K562 (cell line): ENCODE results near the gene RGL2. TPM values are rescaled to one million over a fixed set of nuclear protein-coding genes. Genes with fewer than 3 reads are reported as not detected.
A peak's percentile ranks its signal among the peaks of the same experiment; 100 is the strongest.

ENCODE experiments used
- ATAC-seq: fragments of 200-7000 bp; cut with Tn5 transposase; 3 replicates; pipeline ENCODE4 v1.9.1; 2020; ENCODE audit warnings: moderate library complexity
- BruUV-seq: library from RNA; stranded (reverse); fragments of 400-500 nt; replicated peaks from 2 replicates; lab custom pipeline; 2021; lab: Mats Ljungman, UMichigan
- CTCF ChIA-PET: fragments of 300-600 bp; formaldehyde crosslinking; extraction: SDS; loops from one replicate; lab custom pipeline; 2021; ENCODE audit warnings: low intra/inter-chr PET ratio; lab: Yijun Ruan, JAX
- POLR2A ChIA-PET: fragments of 300-600, 350-650 bp; sonication (Branson Sonifier 250); formaldehyde crosslinking; extraction: SDS; loops from one replicate; lab custom pipeline; 2021; ENCODE audit warnings: antibody characterized with exemption, inconsistent platforms; lab: Yijun Ruan, JAX
- DNase-seq, 4 experiments: peaks; one replicate each; pipeline versions ENCODE4 v3.0.0 to v3.0.0-alpha.2; 2011 to 2018; ENCODE audit warnings: low spot score in 3 of 4, mixed read lengths in 3 of 4; ENCODE audit errors: extremely low read depth in 1 of 4
- FAIRE-seq: peaks from 2 replicates; lab custom pipeline; 2011; peaks lifted over from hg19 to GRCh38; lab: Jason Lieb, UNC
- H2AFZ ChIP-seq: 2 replicates; pipeline ENCODE4 v1.6.0; 2011; ENCODE audit warnings: low read depth, low read length, control low read depth, inconsistent platforms
- H3K27ac ChIP-seq: fragments of 200-600 bp; 3 replicates; pipeline ENCODE4 v1.8.0; 2011; ENCODE audit warnings: low read depth, mild to moderate bottlenecking, control low read depth, inconsistent platforms, low read length, moderate library complexity, mixed read lengths; ENCODE audit errors: extremely low read depth
- H3K27me3 ChIP-seq, 2 experiments: fragments of 300-600 bp in 1 of 2; 2 replicates in 1 of 2; 3 replicates in 1 of 2; pipeline versions ENCODE4 v1.6.0 to v1.8.0; 2011; ENCODE audit warnings: inconsistent platforms in 2 of 2, low read length in 2 of 2, mild to moderate bottlenecking in 1 of 2, mixed read lengths in 1 of 2, moderate library complexity in 1 of 2; ENCODE audit not compliant: control insufficient read depth in 2 of 2, insufficient read depth in 2 of 2
- H3K36me3 ChIP-seq: fragments of 300-600 bp; 3 replicates; pipeline ENCODE4 v1.8.0; 2011; ENCODE audit warnings: mild to moderate bottlenecking, low read length, inconsistent platforms; ENCODE audit not compliant: control insufficient read depth, insufficient read depth
- H3K4me1 ChIP-seq, 2 experiments: fragments of 200-600 bp in 1 of 2; replicated peaks in 1 of 2; 2 replicates in 1 of 2; 3 replicates in 1 of 2; pipeline versions ENCODE4 v1.5.1 to v1.8.0; 2011; ENCODE audit warnings: inconsistent platforms in 2 of 2, low read length in 2 of 2, mild to moderate bottlenecking in 1 of 2, mixed read lengths in 1 of 2, moderate library complexity in 1 of 2; ENCODE audit not compliant: control insufficient read depth in 2 of 2, insufficient read depth in 2 of 2
- H3K4me2 ChIP-seq: 2 replicates; pipeline ENCODE4 v1.6.1; 2011; ENCODE audit warnings: low read length, control low read depth, inconsistent platforms, mixed read lengths; ENCODE audit not compliant: insufficient read depth
- H3K4me3 ChIP-seq: fragments of 200-600 bp; sonication (generic), shearing (Covaris generic); 2 replicates; pipeline ENCODE4 v1.5.1; 2016; ENCODE audit warnings: control low read depth, inconsistent platforms
- H3K79me2 ChIP-seq: fragments of 200-600 bp; 3 replicates; pipeline ENCODE4 v1.8.0; 2011; ENCODE audit warnings: low read length, inconsistent platforms; ENCODE audit not compliant: control insufficient read depth, insufficient read depth
- H3K9ac ChIP-seq, 2 experiments: 2 replicates each; pipeline versions ENCODE4 v1.6.0 to v1.6.1; 2011; ENCODE audit warnings: low read depth in 2 of 2, low read length in 2 of 2, control low read depth in 1 of 2, inconsistent platforms in 1 of 2, mild to moderate bottlenecking in 1 of 2, mixed read lengths in 1 of 2; ENCODE audit not compliant: insufficient read depth in 1 of 2
- H3K9me1 ChIP-seq: one replicate; pipeline ENCODE4 v1.6.0; 2011; ENCODE audit warnings: inconsistent platforms, mild to moderate bottlenecking, low read length, moderate library complexity; ENCODE audit not compliant: control insufficient read depth, insufficient read depth
- H3K9me3 ChIP-seq: replicated peaks from 2 replicates; pipeline ENCODE4 v1.5.1; 2011; ENCODE audit warnings: low read depth, low read length, inconsistent platforms; ENCODE audit not compliant: control insufficient read depth, insufficient read depth
- H4K20me1 ChIP-seq: replicated peaks from 2 replicates; pipeline ENCODE4 v1.6.1; 2011; ENCODE audit warnings: low read length, inconsistent platforms, mixed read lengths; ENCODE audit not compliant: control insufficient read depth, insufficient read depth
- CBX8 ChIP-seq: fragments of 200-600 bp; sonication (generic); IDR thresholded peaks from 2 replicates; pipeline ENCODE4 v1.6.1; 2012; ENCODE audit warnings: borderline replicate concordance, mixed run types, low read depth, mild to moderate bottlenecking, moderate library complexity, mixed read lengths, low read length, control low read depth, inconsistent platforms; ENCODE audit not compliant: poor library complexity, severe bottlenecking; ENCODE audit errors: extremely low read depth
- MTA2 ChIP-seq: fragments of 450-650 bp; IDR thresholded peaks from 2 replicates; pipeline ENCODE4 v1.6.1; 2016; ENCODE audit warnings: low read depth
- RAD51 ChIP-seq: fragments of 450-650 bp; IDR thresholded peaks from 2 replicates; pipeline ENCODE4 v1.7.1; 2016; ENCODE audit warnings: low read depth, mild to moderate bottlenecking, borderline replicate concordance
- RBM25 ChIP-seq: fragments of 200-400 bp; formaldehyde crosslinking; IDR thresholded peaks from 2 replicates; pipeline ENCODE4 v1.6.1; 2018; ENCODE audit warnings: low read length, low read depth, moderate library complexity; ENCODE audit not compliant: severe bottlenecking
- SAFB2 ChIP-seq: fragments of 200-400 bp; formaldehyde crosslinking; IDR thresholded peaks from 2 replicates; pipeline ENCODE4 v1.6.1; 2018; ENCODE audit warnings: borderline replicate concordance, low read length, low read depth, moderate library complexity; ENCODE audit not compliant: severe bottlenecking
- TAF1 ChIP-seq: IDR thresholded peaks from 2 replicates; pipeline ENCODE4 v1.6.1; 2011; ENCODE audit warnings: mild to moderate bottlenecking, low read length, moderate library complexity; ENCODE audit not compliant: insufficient read depth, control insufficient read depth, severe bottlenecking; ENCODE audit errors: extremely low read depth
- U2AF1 ChIP-seq: fragments of 200-400 bp; formaldehyde crosslinking; optimal IDR thresholded peaks from 2 replicates; pipeline ENCODE3; 2017; ENCODE audit warnings: mild to moderate bottlenecking, low read depth, low read length, moderate library complexity
- ZNF253 ChIP-seq: fragments of 250-450 bp; sonication (Bioruptor Pico); conservative IDR thresholded peaks from 2 replicates; pipeline ENCODE4 v1.6.1; 2021; ENCODE audit warnings: mild to moderate bottlenecking
- ZNF274 ChIP-seq: IDR thresholded peaks from 2 replicates; pipeline ENCODE4 v1.6.1; 2011; ENCODE audit warnings: low read depth, mild to moderate bottlenecking, low read length, moderate library complexity, borderline replicate concordance
- WGBS: fragments of 100-300 bp; shearing (Covaris generic); methylation state at CpG from one replicate; pipeline ENCODE4 v1.1.6; 2016; ENCODE audit warnings: low coverage, mixed read lengths; ENCODE audit not compliant: insufficient coverage; ENCODE audit errors: missing lambda C conversion rate; 5-methylcytosine and 5-hydroxymethylcytosine counted together
- in situ Hi-C: fragments of 300-500 bp; cut with MboI; formaldehyde crosslinking; loops from 4 replicates; pipeline ENCODE4 v1.15.0; 2018; ENCODE audit warnings: inconsistent platforms, mixed read lengths
- intact Hi-C: fragments of 100-400 bp; cut with micrococcal nuclease; formaldehyde crosslinking; loops from 2 replicates; pipeline ENCODE4 v1.14.2; 2022
- polyA plus RNA-seq, 8 experiments: library from polyadenylated mRNA; depleted of rRNA in 4 of 8; stranded (reverse) in 5 of 8; unstranded in 3 of 8; fragments of >200 nt; fragmentation: Nextera tagmentation in 2 of 8; fragmentation: Illumina TruSeq in 1 of 8; extraction: Ambion mirVana in 2 of 8; extraction: Trizol in 1 of 8; gene quantifications; 2 replicates each; pipeline versions ENCODE4 v1.2.1 to v1.2.3, GENCODE V29; 2011 to 2014; ENCODE audit warnings: inconsistent platforms in 1 of 8, missing spikeins in 1 of 8
- total RNA-seq, 7 experiments: library from RNA; depleted of rRNA in 6 of 7; stranded (reverse); fragments of >200 nt in 6 of 7; fragmentation: Illumina TruSeq in 2 of 7; extraction: Trizol in 2 of 7; gene quantifications; 2 replicates each; pipeline versions ENCODE4 v1.2.1 to v1.2.3, GENCODE V29; 2011 to 2021; ENCODE audit warnings: low replicate concordance in 1 of 7
- TF ChIP-seq, protein P1 (sequence below): fragments of 250-450 bp; sonication (Bioruptor Pico); IDR thresholded peaks from 2 replicates; pipeline ENCODE4 v1.8.0; 2021; ENCODE audit warnings: borderline replicate concordance, mild to moderate bottlenecking, moderate library complexity; ENCODE audit not compliant: poor library complexity, severe bottlenecking
- TF ChIP-seq, protein P2 (sequence below): fragments of 450-650 bp; IDR thresholded peaks from 2 replicates; pipeline ENCODE4 v1.6.1; 2018; ENCODE audit not compliant: partially characterized antibody
- TF ChIP-seq, protein P3 (sequence below): fragments of 250-450 bp; sonication (Bioruptor Pico); IDR thresholded peaks from 2 replicates; pipeline ENCODE4 v1.8.0; 2022; ENCODE audit warnings: inconsistent platforms, mild to moderate bottlenecking, moderate library complexity, borderline replicate concordance

Gene RGL2
- total and polyA plus RNA-seq, 9 of the 15 experiments (the other 6 are each of a cell fraction or from before 2014, with no cell fraction given): 1.8 to 57.1 (median 19.5) TPM

DNA sequence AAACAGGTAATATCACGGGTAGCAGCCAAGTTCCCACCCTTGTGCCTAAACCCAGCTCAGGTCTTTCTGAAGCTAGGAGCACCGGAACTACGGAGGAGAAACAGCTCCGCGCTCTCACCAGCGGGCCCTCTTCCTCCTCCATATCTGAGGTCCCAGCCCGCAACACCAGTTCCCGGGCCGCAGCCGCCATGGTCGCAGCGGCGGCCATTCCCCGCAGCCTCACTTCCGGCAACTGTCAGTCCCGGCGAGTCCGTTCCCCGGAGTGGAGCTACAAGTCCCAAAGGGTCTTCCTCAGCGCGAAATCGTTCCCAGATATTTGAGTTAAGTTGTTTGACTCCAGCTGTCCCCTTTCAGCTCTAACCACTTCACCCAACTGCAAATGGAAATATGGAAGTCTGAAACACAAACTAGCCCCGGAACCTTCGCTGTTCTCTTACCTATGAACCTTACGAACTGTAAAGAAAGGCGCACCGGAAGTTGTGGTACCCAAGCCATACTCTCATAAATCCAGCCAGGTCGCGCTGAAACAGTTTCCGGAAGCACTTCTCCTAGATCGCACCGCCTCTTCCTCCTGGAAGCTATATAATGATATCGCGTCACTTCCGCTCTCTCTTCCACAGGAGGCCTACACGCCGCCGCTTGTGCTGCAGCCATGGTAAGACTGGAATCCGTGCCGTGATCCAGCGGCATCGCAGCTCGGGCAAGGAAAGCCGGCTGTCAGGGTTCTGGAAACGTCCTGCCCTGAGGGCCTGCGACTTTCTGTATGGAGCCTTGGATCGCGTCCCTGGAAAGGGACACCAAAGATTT lies 27.1 kb downstream of the RGL2 start, which contains the start of the genes RPS18 and VPS52:
TSS of gene RPS18 (plus strand) at position 608 of the 807 bp plus-strand sequence. CDS start at position 653, 45 bp downstream.
TSS of gene VPS52 (minus strand) at position 409 of the 807 bp plus-strand sequence. CDS start at position 208, 201 bp downstream.
- H3K9me3 ChIP-seq: no peaks in the 10 kb centered on the region
- peak; percentile 95 for FAIRE-seq
- H3K27ac ChIP-seq: peak within 1 kb of the TSS; percentile 98
- in situ Hi-C loops: loop anchor here (10.0 kb wide), 1 partner anchor 133 kb away; no protein-coding TSS in a partner anchor
- H3K4me1 ChIP-seq: peaks cover 11 to 38% of the 10 kb centered on the region in 2 experiments
- intact Hi-C loops: loop anchor here (1.0 to 10.0 kb wide), 2 partner anchors 46 to 303 kb away; partner anchors contain the start of gene ZBTB22
- peak within 1 kb of the TSS; percentile 99 for H2AFZ ChIP-seq
- no peaks in the 10 kb centered on the region; a peak in 1 of 5 replicates for H3K27me3 ChIP-seq
- H4K20me1 ChIP-seq: peaks cover 40% of the 10 kb centered on the region
- ChIA-PET CTCF (no interaction called here), POLR2A (interaction anchor here (0.5 to 3.2 kb wide), 53 partner anchors 9 to 1664 kb away, joined by 3 to 47 read pairs (median 4); partner anchors contain the start of genes HSD17B8, HSPA1B, KIFC1 and PFDN6)
- DNase-seq: peak; percentile 89 to 100 (median 92)
- peak within 1 kb of the TSS; percentile 99 for H3K4me2 ChIP-seq
- H3K79me2 ChIP-seq: peaks cover 68% of the 10 kb centered on the region
- H3K9me1 ChIP-seq: no peaks in the 10 kb centered on the region
- peak within 1 kb of the TSS; percentile 93 to 100 for H3K9ac ChIP-seq
- WGBS: 1% methylated on average over 47 of the region's 48 CpGs
- BruUV-seq: TSS peak; percentile 88
- peaks cover 82% of the 10 kb centered on the region for H3K36me3 ChIP-seq
- peak within 1 kb of the TSS; percentile 93 for H3K4me3 ChIP-seq
- peak; percentile 85 for ATAC-seq
- TF ChIP-seq U2AF1: no peak
- TF ChIP-seq ZNF274: no peak
- TF ChIP-seq ZNF253 (CRISPR knock-in tag): no peak
- TF ChIP-seq RBM25: no peak
- TF ChIP-seq MTA2: no peak; the same call in 1 of the 2 replicates
- no peak for TF ChIP-seq SAFB2
- TF ChIP-seq TAF1: peak; percentile 96
- peak; percentile 26; the same call in 1 of the 2 replicates for TF ChIP-seq RAD51
- TF ChIP-seq, protein P1, sequence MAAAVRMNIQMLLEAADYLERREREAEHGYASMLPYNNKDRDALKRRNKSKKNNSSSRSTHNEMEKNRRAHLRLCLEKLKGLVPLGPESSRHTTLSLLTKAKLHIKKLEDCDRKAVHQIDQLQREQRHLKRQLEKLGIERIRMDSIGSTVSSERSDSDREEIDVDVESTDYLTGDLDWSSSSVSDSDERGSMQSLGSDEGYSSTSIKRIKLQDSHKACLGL (CRISPR knock-in tag): peak; percentile 89
- TF ChIP-seq, protein P2, sequence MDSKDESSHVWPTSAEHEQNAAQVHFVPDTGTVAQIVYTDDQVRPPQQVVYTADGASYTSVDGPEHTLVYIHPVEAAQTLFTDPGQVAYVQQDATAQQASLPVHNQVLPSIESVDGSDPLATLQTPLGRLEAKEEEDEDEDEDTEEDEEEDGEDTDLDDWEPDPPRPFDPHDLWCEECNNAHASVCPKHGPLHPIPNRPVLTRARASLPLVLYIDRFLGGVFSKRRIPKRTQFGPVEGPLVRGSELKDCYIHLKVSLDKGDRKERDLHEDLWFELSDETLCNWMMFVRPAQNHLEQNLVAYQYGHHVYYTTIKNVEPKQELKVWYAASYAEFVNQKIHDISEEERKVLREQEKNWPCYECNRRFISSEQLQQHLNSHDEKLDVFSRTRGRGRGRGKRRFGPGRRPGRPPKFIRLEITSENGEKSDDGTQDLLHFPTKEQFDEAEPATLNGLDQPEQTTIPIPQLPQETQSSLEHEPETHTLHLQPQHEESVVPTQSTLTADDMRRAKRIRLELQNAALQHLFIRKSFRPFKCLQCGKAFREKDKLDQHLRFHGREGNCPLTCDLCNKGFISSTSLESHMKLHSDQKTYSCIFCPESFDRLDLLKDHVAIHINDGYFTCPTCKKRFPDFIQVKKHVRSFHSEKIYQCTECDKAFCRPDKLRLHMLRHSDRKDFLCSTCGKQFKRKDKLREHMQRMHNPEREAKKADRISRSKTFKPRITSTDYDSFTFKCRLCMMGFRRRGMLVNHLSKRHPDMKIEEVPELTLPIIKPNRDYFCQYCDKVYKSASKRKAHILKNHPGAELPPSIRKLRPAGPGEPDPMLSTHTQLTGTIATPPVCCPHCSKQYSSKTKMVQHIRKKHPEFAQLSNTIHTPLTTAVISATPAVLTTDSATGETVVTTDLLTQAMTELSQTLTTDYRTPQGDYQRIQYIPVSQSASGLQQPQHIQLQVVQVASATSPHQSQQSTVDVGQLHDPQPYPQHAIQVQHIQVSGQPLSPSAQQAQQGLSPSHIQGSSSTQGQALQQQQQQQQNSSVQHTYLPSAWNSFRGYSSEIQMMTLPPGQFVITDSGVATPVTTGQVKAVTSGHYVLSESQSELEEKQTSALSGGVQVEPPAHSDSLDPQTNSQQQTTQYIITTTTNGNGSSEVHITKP: peak; percentile 6
- TF ChIP-seq, protein P3, sequence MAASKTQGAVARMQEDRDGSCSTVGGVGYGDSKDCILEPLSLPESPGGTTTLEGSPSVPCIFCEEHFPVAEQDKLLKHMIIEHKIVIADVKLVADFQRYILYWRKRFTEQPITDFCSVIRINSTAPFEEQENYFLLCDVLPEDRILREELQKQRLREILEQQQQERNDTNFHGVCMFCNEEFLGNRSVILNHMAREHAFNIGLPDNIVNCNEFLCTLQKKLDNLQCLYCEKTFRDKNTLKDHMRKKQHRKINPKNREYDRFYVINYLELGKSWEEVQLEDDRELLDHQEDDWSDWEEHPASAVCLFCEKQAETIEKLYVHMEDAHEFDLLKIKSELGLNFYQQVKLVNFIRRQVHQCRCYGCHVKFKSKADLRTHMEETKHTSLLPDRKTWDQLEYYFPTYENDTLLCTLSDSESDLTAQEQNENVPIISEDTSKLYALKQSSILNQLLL (CRISPR knock-in tag): no peak
- TF ChIP-seq CBX8: no peak
